Measurements from ENCODE around the gene TBC1D12. TPM values are rescaled to one million over a fixed set of nuclear protein-coding genes. Genes with fewer than 3 reads are reported as not detected.

The TBC1D12 gene
- polyA plus RNA-seq, 1 donor from 2014 or later = 27.9 TPM

DNA sequence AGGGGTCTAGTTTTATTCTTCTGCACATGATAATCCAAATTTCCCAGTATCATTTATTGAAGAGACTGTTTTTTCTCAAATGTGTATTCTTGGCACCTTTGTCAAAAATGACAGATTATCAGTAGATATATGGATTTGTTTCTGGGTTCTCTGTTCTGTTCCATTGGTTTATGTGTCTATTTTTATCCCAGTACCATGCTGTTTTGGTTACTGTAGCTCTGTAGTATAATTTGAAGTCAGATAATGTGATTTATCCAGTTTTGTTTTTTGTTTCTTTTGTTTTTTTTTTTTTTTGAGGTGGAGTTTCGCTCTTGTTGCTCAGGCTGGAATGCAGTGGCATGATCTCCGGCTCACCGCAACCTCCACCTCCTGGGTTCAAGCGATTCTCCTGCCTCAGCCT, 81.6 kb downstream of the TBC1D12 start:
- Histone ChIP-seq H4K20me1 (ENCODE audit: insufficient read depth) (no peaks in the 10 kb centered on the region), H3K27ac (ENCODE audit: low read length) (no peak overlapping the region), H2AFZ (ENCODE audit: low read depth, low read length) (no peak overlapping the region), H3K9me3 (ENCODE audit: low read length) (no peaks in the 10 kb centered on the region), H3F3A (ENCODE audit: insufficient read depth, low read length, poor library complexity, severe bottlenecking) (no peaks in the 10 kb centered on the region), H3K27me3 (ENCODE audit: insufficient read depth, low read depth, low read length) (no peaks in the 10 kb centered on the region), H3K4me2 (ENCODE audit: low read length) (no peak overlapping the region), H3K4me3 (ENCODE audit: low read length) (no peak overlapping the region), H3K79me2 (replicated peaks; ENCODE audit: insufficient read depth, low read length) (peaks cover 6% of the 10 kb centered on the region), H3K36me3 (ENCODE audit: insufficient read depth, low read length) (no peaks in the 10 kb centered on the region), H3K9me2 (ENCODE audit: insufficient read depth, low read length) (no peaks in the 10 kb centered on the region), H3K9ac (ENCODE audit: low read length) (no peak overlapping the region)
- TF ChIP-seq MXI1 (conservative IDR thresholded peaks at IDR 0.05; ENCODE audit: poor library complexity, severe bottlenecking) (no peak), TAF1 (IDR thresholded peaks at IDR 0.05; ENCODE audit: low read depth) (no peak), EP300 (conservative IDR thresholded peaks at IDR 0.05; ENCODE audit: poor library complexity, severe bottlenecking) (no peak), SMC3 (conservative IDR thresholded peaks at IDR 0.05; ENCODE audit: poor library complexity) (no peak), POLR2AphosphoS5 (IDR thresholded peaks at IDR 0.05) (no peak), RAD21 (conservative IDR thresholded peaks at IDR 0.05) (no peak), CTCF (IDR thresholded peaks at IDR 0.05; ENCODE audit: poor library complexity, severe bottlenecking) (no peak), EZH2 (IDR thresholded peaks at IDR 0.05; ENCODE audit: borderline replicate concordance, insufficient read depth, low read length, poor library complexity, severe bottlenecking) (no peak)
- TF ChIP-seq, protein P1, sequence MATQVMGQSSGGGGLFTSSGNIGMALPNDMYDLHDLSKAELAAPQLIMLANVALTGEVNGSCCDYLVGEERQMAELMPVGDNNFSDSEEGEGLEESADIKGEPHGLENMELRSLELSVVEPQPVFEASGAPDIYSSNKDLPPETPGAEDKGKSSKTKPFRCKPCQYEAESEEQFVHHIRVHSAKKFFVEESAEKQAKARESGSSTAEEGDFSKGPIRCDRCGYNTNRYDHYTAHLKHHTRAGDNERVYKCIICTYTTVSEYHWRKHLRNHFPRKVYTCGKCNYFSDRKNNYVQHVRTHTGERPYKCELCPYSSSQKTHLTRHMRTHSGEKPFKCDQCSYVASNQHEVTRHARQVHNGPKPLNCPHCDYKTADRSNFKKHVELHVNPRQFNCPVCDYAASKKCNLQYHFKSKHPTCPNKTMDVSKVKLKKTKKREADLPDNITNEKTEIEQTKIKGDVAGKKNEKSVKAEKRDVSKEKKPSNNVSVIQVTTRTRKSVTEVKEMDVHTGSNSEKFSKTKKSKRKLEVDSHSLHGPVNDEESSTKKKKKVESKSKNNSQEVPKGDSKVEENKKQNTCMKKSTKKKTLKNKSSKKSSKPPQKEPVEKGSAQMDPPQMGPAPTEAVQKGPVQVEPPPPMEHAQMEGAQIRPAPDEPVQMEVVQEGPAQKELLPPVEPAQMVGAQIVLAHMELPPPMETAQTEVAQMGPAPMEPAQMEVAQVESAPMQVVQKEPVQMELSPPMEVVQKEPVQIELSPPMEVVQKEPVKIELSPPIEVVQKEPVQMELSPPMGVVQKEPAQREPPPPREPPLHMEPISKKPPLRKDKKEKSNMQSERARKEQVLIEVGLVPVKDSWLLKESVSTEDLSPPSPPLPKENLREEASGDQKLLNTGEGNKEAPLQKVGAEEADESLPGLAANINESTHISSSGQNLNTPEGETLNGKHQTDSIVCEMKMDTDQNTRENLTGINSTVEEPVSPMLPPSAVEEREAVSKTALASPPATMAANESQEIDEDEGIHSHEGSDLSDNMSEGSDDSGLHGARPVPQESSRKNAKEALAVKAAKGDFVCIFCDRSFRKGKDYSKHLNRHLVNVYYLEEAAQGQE (IDR thresholded peaks at IDR 0.05; ENCODE audit: borderline replicate concordance) = no peak

DNA sequence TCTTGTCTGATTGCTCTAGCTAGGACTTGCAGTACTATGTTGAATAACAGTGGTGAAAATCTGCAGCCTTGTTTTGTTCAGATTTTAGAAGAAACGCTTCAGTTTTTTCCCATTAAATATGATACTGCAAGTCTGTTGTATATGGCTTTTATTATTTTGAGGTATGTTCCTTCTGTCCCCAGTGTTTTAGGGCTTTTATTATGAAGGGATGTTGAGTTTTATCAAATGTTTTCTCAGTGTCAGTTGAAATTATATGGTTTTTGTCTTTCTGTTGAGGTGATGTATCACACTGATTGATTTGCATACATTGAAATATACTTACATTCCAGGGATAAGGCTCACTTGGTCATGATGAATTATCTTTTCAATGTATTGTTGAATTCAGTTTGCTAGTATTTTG, 82.8 kb downstream of the TBC1D12 start:
- TF ChIP-seq EP300 (conservative IDR thresholded peaks at IDR 0.05; ENCODE audit: poor library complexity, severe bottlenecking) = no peak
- no peak for TF ChIP-seq RAD21 (conservative IDR thresholded peaks at IDR 0.05)
- TF ChIP-seq, protein P1 (IDR thresholded peaks at IDR 0.05; ENCODE audit: borderline replicate concordance) = no peak
- TF ChIP-seq SMC3 (conservative IDR thresholded peaks at IDR 0.05; ENCODE audit: poor library complexity) = no peak
- TF ChIP-seq CTCF (IDR thresholded peaks at IDR 0.05; ENCODE audit: poor library complexity, severe bottlenecking) = no peak
- no peak for TF ChIP-seq TAF1 (IDR thresholded peaks at IDR 0.05; ENCODE audit: low read depth)
- TF ChIP-seq MXI1 (conservative IDR thresholded peaks at IDR 0.05; ENCODE audit: poor library complexity, severe bottlenecking) = no peak
- TF ChIP-seq EZH2 (IDR thresholded peaks at IDR 0.05; ENCODE audit: borderline replicate concordance, insufficient read depth, low read length, poor library complexity, severe bottlenecking) = no peak
- TF ChIP-seq POLR2AphosphoS5 (IDR thresholded peaks at IDR 0.05) = no peak
- Histone ChIP-seq H3K27ac (ENCODE audit: low read length) (no peak overlapping the region), H3K9ac (ENCODE audit: low read length) (no peak overlapping the region), H3K4me3 (ENCODE audit: low read length) (no peak overlapping the region), H3K4me2 (ENCODE audit: low read length) (no peak overlapping the region), H3K36me3 (ENCODE audit: insufficient read depth, low read length) (no peaks in the 10 kb centered on the region), H3K9me2 (ENCODE audit: insufficient read depth, low read length) (no peaks in the 10 kb centered on the region), H3F3A (ENCODE audit: insufficient read depth, low read length, poor library complexity, severe bottlenecking) (no peaks in the 10 kb centered on the region), H3K9me3 (ENCODE audit: low read length) (no peaks in the 10 kb centered on the region), H3K27me3 (ENCODE audit: insufficient read depth, low read depth, low read length) (no peaks in the 10 kb centered on the region), H2AFZ (ENCODE audit: low read depth, low read length) (no peak overlapping the region), H4K20me1 (ENCODE audit: insufficient read depth) (no peaks in the 10 kb centered on the region), H3K79me2 (replicated peaks; ENCODE audit: insufficient read depth, low read length) (peaks cover 6% of the 10 kb centered on the region)
